Measurements from ENCODE around the gene APPBP2.
"Not testable (repeated sequence)": the region's sequence is repeated elsewhere in the genome, so short reads cannot be mapped to it uniquely, and the experiment has no call there.

APPBP2 gene

GRCh38 chr17:60495260-60495659, 30.8 kb downstream of the APPBP2 start:
- H3K27ac ChIP-seq, result no peak overlapping the region
- H3K79me2 ChIP-seq (ENCODE audit: insufficient read depth, low read depth), result no peaks in the 10 kb centered on the region
- no peak overlapping the region for H3K9ac ChIP-seq
- H3K4me1 ChIP-seq (ENCODE audit: low read depth, poor library complexity, severe bottlenecking), result no peaks in the 10 kb centered on the region
- no peak overlapping the region for H3K4me2 ChIP-seq
- no peaks in the 10 kb centered on the region for H3K27me3 ChIP-seq (ENCODE audit: insufficient read depth, low read depth)
- H3K4me3 ChIP-seq (IDR thresholded peaks at IDR 0.05; ENCODE audit: insufficient read depth, low read depth, low read length), result no peak overlapping the region
- H3K36me3 ChIP-seq (ENCODE audit: insufficient read depth), result no peaks in the 10 kb centered on the region
- H2AFZ ChIP-seq (ENCODE audit: low read depth), result no peak overlapping the region
- no peak for TF ChIP-seq CTCF (conservative IDR thresholded peaks at IDR 0.05; ENCODE audit: low read depth, low read length)
- H4K20me1 ChIP-seq (ENCODE audit: insufficient read depth), result no peaks in the 10 kb centered on the region

- no peaks in the 10 kb centered on the region for H3K27me3 ChIP-seq (ENCODE audit: insufficient read depth, low read depth)
- H3K4me2 ChIP-seq, result no peak overlapping the region
- no peak for TF ChIP-seq CTCF (conservative IDR thresholded peaks at IDR 0.05; ENCODE audit: low read depth, low read length)
- no peak overlapping the region for H3K9ac ChIP-seq
- H4K20me1 ChIP-seq (ENCODE audit: insufficient read depth), result no peaks in the 10 kb centered on the region
- no peak overlapping the region for H3K4me3 ChIP-seq (IDR thresholded peaks at IDR 0.05; ENCODE audit: insufficient read depth, low read depth, low read length)
- H3K27ac ChIP-seq, result no peak overlapping the region
- no peaks in the 10 kb centered on the region for H3K36me3 ChIP-seq (ENCODE audit: insufficient read depth)
- H3K4me1 ChIP-seq (ENCODE audit: low read depth, poor library complexity, severe bottlenecking), result no peaks in the 10 kb centered on the region
- H2AFZ ChIP-seq (ENCODE audit: low read depth), result no peak overlapping the region
- no peaks in the 10 kb centered on the region for H3K79me2 ChIP-seq (ENCODE audit: insufficient read depth, low read depth)
Measured at GRCh38 chr17:60493847-60494321, 32.2 kb downstream of the APPBP2 start.

GRCh38 chr17:60491771-60492170, 34.3 kb downstream of the APPBP2 start:
- Histone ChIP-seq H3K36me3 (ENCODE audit: insufficient read depth) (no peaks in the 10 kb centered on the region), H3K4me3 (IDR thresholded peaks at IDR 0.05; ENCODE audit: insufficient read depth, low read depth, low read length) (no peak overlapping the region), H3K9ac (no peak overlapping the region), H3K79me2 (ENCODE audit: insufficient read depth, low read depth) (no peaks in the 10 kb centered on the region), H3K27ac (no peak overlapping the region), H3K4me2 (no peak overlapping the region), H3K4me1 (ENCODE audit: low read depth, poor library complexity, severe bottlenecking) (no peaks in the 10 kb centered on the region), H3K27me3 (ENCODE audit: insufficient read depth, low read depth) (no peaks in the 10 kb centered on the region), H4K20me1 (ENCODE audit: insufficient read depth) (no peaks in the 10 kb centered on the region), H2AFZ (ENCODE audit: low read depth) (no peak overlapping the region)
- TF ChIP-seq CTCF (conservative IDR thresholded peaks at IDR 0.05; ENCODE audit: low read depth, low read length), result no peak

- H2AFZ ChIP-seq (ENCODE audit: low read depth); H3K27ac ChIP-seq; H3K9ac ChIP-seq; H3K36me3 ChIP-seq (ENCODE audit: insufficient read depth); H3K4me3 ChIP-seq (IDR thresholded peaks at IDR 0.05; ENCODE audit: insufficient read depth, low read depth, low read length); H3K4me1 ChIP-seq (ENCODE audit: low read depth, poor library complexity, severe bottlenecking); H3K4me2 ChIP-seq; H4K20me1 ChIP-seq (ENCODE audit: insufficient read depth); H3K27me3 ChIP-seq (ENCODE audit: insufficient read depth, low read depth); H3K79me2 ChIP-seq (ENCODE audit: insufficient read depth, low read depth): not testable (repeated sequence)
Measured at GRCh38 chr17:60490594-60490993, 35.4 kb downstream of the APPBP2 start.

- Histone ChIP-seq H3K4me1 (ENCODE audit: low read depth, poor library complexity, severe bottlenecking) (no peaks in the 10 kb centered on the region), H3K27ac (no peak overlapping the region), H2AFZ (ENCODE audit: low read depth) (no peak overlapping the region), H3K27me3 (ENCODE audit: insufficient read depth, low read depth) (no peaks in the 10 kb centered on the region), H4K20me1 (ENCODE audit: insufficient read depth) (no peaks in the 10 kb centered on the region), H3K4me2 (no peak overlapping the region), H3K9ac (no peak overlapping the region), H3K79me2 (ENCODE audit: insufficient read depth, low read depth) (no peaks in the 10 kb centered on the region), H3K36me3 (ENCODE audit: insufficient read depth) (no peaks in the 10 kb centered on the region), H3K4me3 (IDR thresholded peaks at IDR 0.05; ENCODE audit: insufficient read depth, low read depth, low read length) (no peak overlapping the region)
- no peak for TF ChIP-seq CTCF (conservative IDR thresholded peaks at IDR 0.05; ENCODE audit: low read depth, low read length)
Measured at GRCh38 chr17:60481604-60482003, 44.4 kb downstream of the APPBP2 start.

All from KMS-11 (cell line).